Measurements from ENCODE around the gene PTPRE.

PTPRE gene

DNA sequence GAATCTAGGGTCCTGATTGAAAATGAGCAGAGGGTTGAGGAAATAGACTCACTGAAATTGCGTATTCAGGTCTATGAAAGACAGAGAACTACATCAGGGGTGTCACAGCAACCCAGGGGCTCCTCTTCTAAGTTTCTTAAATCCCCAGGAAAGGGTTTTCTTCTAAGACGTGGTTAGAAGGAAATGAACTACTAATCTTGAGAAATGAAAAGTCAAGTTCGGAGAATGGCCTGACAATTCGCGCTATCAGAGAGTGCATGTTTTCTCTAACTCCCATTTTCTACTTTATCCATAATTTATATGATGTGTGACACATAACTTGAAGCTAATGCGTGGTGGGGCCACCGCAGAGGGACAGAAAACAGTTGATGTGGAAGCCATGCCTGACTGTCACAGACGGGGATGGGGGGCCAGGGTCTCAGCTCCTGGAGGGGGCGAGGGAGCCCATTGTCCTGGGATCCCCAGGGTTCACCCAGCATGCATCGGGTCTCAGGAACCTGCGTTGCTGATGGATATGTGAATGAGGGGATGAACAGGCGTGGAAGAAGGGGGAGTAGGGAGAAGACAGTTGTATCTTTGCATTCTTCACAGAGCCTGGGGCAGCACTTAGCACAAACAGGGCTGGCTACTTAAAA, 86.3 kb downstream of the PTPRE start:
- no peak for TF ChIP-seq SIN3A (IDR thresholded peaks at IDR 0.05; ENCODE audit: borderline replicate concordance, insufficient read depth, low read length)
- no peak for TF ChIP-seq TAF1 (IDR thresholded peaks at IDR 0.05; ENCODE audit: borderline replicate concordance, insufficient read depth, low read length)
- no peak for TF ChIP-seq REST (IDR thresholded peaks at IDR 0.05; ENCODE audit: insufficient read depth in 1 of 2, low read depth in 2 of 2, low read length in 2 of 2)
- no peak for TF ChIP-seq POLR2AphosphoS5 (IDR thresholded peaks at IDR 0.05; ENCODE audit: low read depth, low read length)
- no peak for TF ChIP-seq FOXP2 (optimal IDR thresholded peaks at IDR 0.05; ENCODE audit: borderline replicate concordance, extremely low read depth, extremely low read length, insufficient read depth)

DNA sequence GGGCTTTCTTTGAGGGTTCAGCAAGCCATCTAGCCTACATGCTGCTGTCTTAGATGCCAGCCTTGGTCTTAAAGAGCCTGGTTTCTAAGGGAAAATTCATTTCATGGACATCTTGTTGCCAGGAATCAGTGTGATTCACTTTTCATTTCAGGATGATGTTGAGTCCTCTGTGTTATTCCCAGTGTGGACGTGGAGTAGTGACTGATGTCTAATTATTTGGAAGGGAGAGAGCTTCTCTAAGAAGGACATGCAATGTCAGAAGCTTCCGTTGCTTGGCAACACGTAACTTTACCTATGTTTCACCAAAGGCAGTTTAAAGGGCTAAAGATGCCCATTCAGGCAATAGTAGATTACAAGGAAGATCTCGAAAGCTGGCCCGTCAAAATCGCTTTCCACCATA, 89.0 kb downstream of the PTPRE start:
- no peak for TF ChIP-seq SIN3A (IDR thresholded peaks at IDR 0.05; ENCODE audit: borderline replicate concordance, insufficient read depth, low read length)
- no peak for TF ChIP-seq POLR2AphosphoS5 (IDR thresholded peaks at IDR 0.05; ENCODE audit: low read depth, low read length)
- TF ChIP-seq TAF1 (IDR thresholded peaks at IDR 0.05; ENCODE audit: borderline replicate concordance, insufficient read depth, low read length) = no peak
- TF ChIP-seq REST (IDR thresholded peaks at IDR 0.05; ENCODE audit: insufficient read depth in 1 of 2, low read depth in 2 of 2, low read length in 2 of 2) = no peak
- TF ChIP-seq FOXP2 (optimal IDR thresholded peaks at IDR 0.05; ENCODE audit: borderline replicate concordance, extremely low read depth, extremely low read length, insufficient read depth) = no peak

GRCh38 chr10:127996586-127996985, 89.7 kb downstream of the PTPRE start:
- TF ChIP-seq SIN3A (IDR thresholded peaks at IDR 0.05; ENCODE audit: borderline replicate concordance, insufficient read depth, low read length) = no peak
- TF ChIP-seq REST (IDR thresholded peaks at IDR 0.05; ENCODE audit: insufficient read depth in 1 of 2, low read depth in 2 of 2, low read length in 2 of 2) = no peak
- no peak for TF ChIP-seq FOXP2 (optimal IDR thresholded peaks at IDR 0.05; ENCODE audit: borderline replicate concordance, extremely low read depth, extremely low read length, insufficient read depth)
- TF ChIP-seq POLR2AphosphoS5 (IDR thresholded peaks at IDR 0.05; ENCODE audit: low read depth, low read length) = no peak
- TF ChIP-seq TAF1 (IDR thresholded peaks at IDR 0.05; ENCODE audit: borderline replicate concordance, insufficient read depth, low read length) = no peak

GRCh38 chr10:127997271-127997670, 90.4 kb downstream of the PTPRE start:
- TF ChIP-seq FOXP2 (optimal IDR thresholded peaks at IDR 0.05; ENCODE audit: borderline replicate concordance, extremely low read depth, extremely low read length, insufficient read depth) = no peak
- TF ChIP-seq SIN3A (IDR thresholded peaks at IDR 0.05; ENCODE audit: borderline replicate concordance, insufficient read depth, low read length) = no peak
- TF ChIP-seq REST (IDR thresholded peaks at IDR 0.05; ENCODE audit: insufficient read depth in 1 of 2, low read depth in 2 of 2, low read length in 2 of 2) = no peak
- no peak for TF ChIP-seq TAF1 (IDR thresholded peaks at IDR 0.05; ENCODE audit: borderline replicate concordance, insufficient read depth, low read length)
- no peak for TF ChIP-seq POLR2AphosphoS5 (IDR thresholded peaks at IDR 0.05; ENCODE audit: low read depth, low read length)

Data from PFSK-1 (cell line).